ENCODE results near the gene DHRSX.

GRCh38 chrX:2177541-2177940 lies 323.2 kb downstream of the DHRSX start:
- no peak for TF ChIP-seq CTCF (IDR thresholded peaks at IDR 0.05; ENCODE audit: low read depth, low read length, poor library complexity, severe bottlenecking)
- TF ChIP-seq EZH2phosphoT487 (IDR thresholded peaks at IDR 0.05; ENCODE audit: borderline replicate concordance, low read length), result no peak
